Esophagus squamous epithelium (tissue), 4 donors: ENCODE measurements around the gene SORL1.

Experiments
- CTCF ChIP-seq, 6 experiments: fragments of 450-650 bp in 4 of 6; fragments of 200-600 bp in 2 of 6; sonication (generic) in 2 of 6; IDR thresholded peaks; one replicate each; pipeline ENCODE4 v1.5.1; 2016 to 2019; ENCODE audit warnings: antibody characterized with exemption in 6 of 6, mild to moderate bottlenecking in 4 of 6, moderate library complexity in 4 of 6
- POLR2A ChIP-seq, 4 donors: fragments of 450-650 bp; IDR thresholded peaks; one replicate each; pipeline ENCODE4 v1.6.1; 2017; ENCODE audit warnings: antibody characterized with exemption in 4 of 4, mild to moderate bottlenecking in 4 of 4, moderate library complexity in 3 of 4

GRCh38 chr11:121571506-121571905 is 119.4 kb downstream of the SORL1 start:
- TF ChIP-seq CTCF (IDR thresholded peaks at IDR 0.05) (no peak), POLR2A (IDR thresholded peaks at IDR 0.05) (no peak)
